Natural killer cell (primary cell): ENCODE results near the gene DNAH12. TPM values are rescaled to one million over a fixed set of nuclear protein-coding genes. Genes with fewer than 3 reads are reported as not detected.
A peak's percentile ranks its signal among the peaks of the same experiment; 100 is the strongest.

ENCODE experiments used
- ATAC-seq, 3 donors: fragments of 150-1000 bp in 2 of 3; fragments of 200-7000 bp in 1 of 3; cut with Tn5 transposase; 1 replicate in 1 of 3; 2 replicates in 2 of 3; pipeline ENCODE4 v1.10.0; 2021; ENCODE audit warnings: mild to moderate bottlenecking in 2 of 3, moderate library complexity in 2 of 3
- DNase-seq, 2 donors: peaks; one replicate each; pipeline versions ENCODE4 v3.0.0 to v3.0.0-alpha.2; 2013 to 2021; ENCODE audit warnings: mixed read lengths in 1 of 2
- H3K27ac ChIP-seq: one replicate; pipeline ENCODE4 v1.5.1; 2013; ENCODE audit warnings: mild to moderate bottlenecking, low read length
- H3K27me3 ChIP-seq: one replicate; pipeline ENCODE4 v1.6.1; 2013; ENCODE audit warnings: low read length; ENCODE audit not compliant: control insufficient read depth, insufficient read depth
- H3K36me3 ChIP-seq: one replicate; pipeline ENCODE4 v1.6.1; 2013; ENCODE audit warnings: low read length; ENCODE audit not compliant: control insufficient read depth, insufficient read depth
- H3K4me1 ChIP-seq: one replicate; pipeline ENCODE4 v1.6.1; 2013; ENCODE audit warnings: low read length; ENCODE audit not compliant: control insufficient read depth, insufficient read depth
- H3K4me3 ChIP-seq: one replicate; pipeline ENCODE4 v1.5.1; 2013; ENCODE audit warnings: low read length
- H3K9me3 ChIP-seq: one replicate; pipeline ENCODE4 v1.6.1; 2013; ENCODE audit warnings: low read length; ENCODE audit not compliant: control insufficient read depth, insufficient read depth
- H3K27ac Mint-ChIP-seq, 2 donors: one replicate each; pipeline ENCODE4 v1.8.0; 2022; ENCODE audit warnings: mild to moderate bottlenecking in 2 of 2, mixed read lengths in 2 of 2, moderate library complexity in 1 of 2
- H3K27me3 Mint-ChIP-seq, 2 donors: one replicate each; pipeline ENCODE4 v1.8.0; 2022; ENCODE audit warnings: low read depth in 2 of 2, mixed read lengths in 2 of 2
- H3K36me3 Mint-ChIP-seq: one replicate; pipeline ENCODE4 v1.8.0; 2022; ENCODE audit warnings: mixed read lengths
- H3K4me1 Mint-ChIP-seq, 2 donors: one replicate each; pipeline ENCODE4 v1.8.0; 2022; ENCODE audit warnings: mixed read lengths in 2 of 2
- H3K4me3 Mint-ChIP-seq: one replicate; pipeline ENCODE4 v1.8.0; 2022; ENCODE audit warnings: mild to moderate bottlenecking, moderate library complexity, mixed read lengths
- H3K9me3 Mint-ChIP-seq, 2 donors: one replicate each; pipeline ENCODE4 v1.8.0; 2022; ENCODE audit warnings: mixed read lengths in 2 of 2
- WGBS: methylation state at CpG from one replicate; pipeline ENCODE4 v1.1.7; 2013; ENCODE audit warnings: missing lambda C conversion rate; ENCODE audit not compliant: insufficient coverage; 5-methylcytosine and 5-hydroxymethylcytosine counted together
- intact Hi-C: fragments of 100-400 bp; cut with micrococcal nuclease; formaldehyde crosslinking; loops from one replicate; pipeline ENCODE4 v1.14.2; 2022
- total RNA-seq, 4 donors: library from RNA; stranded (reverse); fragments of 120-200 nt in 1 of 4; gene quantifications; one replicate each; pipeline versions ENCODE4 v1.2.3 to v1.2.4, GENCODE V29; 2013 to 2022
- TF ChIP-seq, protein P1 (sequence below): fragments of 200-600 bp; IDR thresholded peaks from one replicate; pipeline ENCODE4 v1.8.0; 2022; ENCODE audit warnings: antibody characterized with exemption

DNAH12 gene
- total RNA-seq, 3 donors from 2014 or later (not counting 1 experiment from before 2014, with no cell fraction given), result 0.11 to 0.30 (median 0.21) TPM

DNA sequence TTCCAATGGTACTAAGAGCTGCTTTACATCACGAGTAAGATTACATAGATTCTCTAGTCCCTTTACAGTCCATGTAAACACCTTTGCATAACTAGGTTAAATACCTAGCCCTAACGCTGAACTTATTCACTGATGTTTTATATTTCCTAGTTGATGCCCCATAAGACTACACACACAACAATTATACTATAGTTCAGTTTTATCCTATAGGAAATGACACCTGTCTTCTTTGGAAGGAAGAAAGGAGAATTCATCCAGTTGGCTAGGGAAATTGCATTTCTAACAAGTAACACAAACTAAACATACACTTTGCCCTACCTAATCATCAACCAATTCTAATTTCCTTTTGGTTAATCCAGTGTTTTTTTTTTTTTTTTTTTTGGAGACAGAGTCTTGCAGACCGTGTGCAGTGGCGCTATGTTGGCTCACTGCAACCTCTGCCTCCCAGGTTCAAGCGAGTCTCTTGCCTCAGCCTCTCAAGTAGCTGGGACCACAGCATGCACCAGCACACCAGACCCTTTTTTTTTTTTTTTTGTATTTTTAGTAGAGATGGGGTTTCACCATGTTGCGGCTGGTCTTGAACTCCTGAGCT lies 25.8 kb upstream of the DNAH12 start:
- H3K9me3 Mint-ChIP-seq, result no peaks in the 10 kb centered on the region
- ATAC-seq, result no peak
- Histone ChIP-seq H3K4me1 (no peaks in the 10 kb centered on the region), H3K27ac (no peak overlapping the region), H3K27me3 (no peaks in the 10 kb centered on the region), H3K36me3 (peaks cover 55% of the 10 kb centered on the region), H3K9me3 (no peaks in the 10 kb centered on the region), H3K4me3 (no peak overlapping the region)
- H3K36me3 Mint-ChIP-seq, result no peaks in the 10 kb centered on the region
- no peaks in the 10 kb centered on the region for H3K4me1 Mint-ChIP-seq
- DNase-seq, result no peak
- no peak overlapping the region for H3K4me3 Mint-ChIP-seq
- no peaks in the 10 kb centered on the region for H3K27me3 Mint-ChIP-seq
- WGBS, result 92% methylated on average over 4 of the region's 6 CpGs
- intact Hi-C loops, result no loop called here
- TF ChIP-seq, protein P1, sequence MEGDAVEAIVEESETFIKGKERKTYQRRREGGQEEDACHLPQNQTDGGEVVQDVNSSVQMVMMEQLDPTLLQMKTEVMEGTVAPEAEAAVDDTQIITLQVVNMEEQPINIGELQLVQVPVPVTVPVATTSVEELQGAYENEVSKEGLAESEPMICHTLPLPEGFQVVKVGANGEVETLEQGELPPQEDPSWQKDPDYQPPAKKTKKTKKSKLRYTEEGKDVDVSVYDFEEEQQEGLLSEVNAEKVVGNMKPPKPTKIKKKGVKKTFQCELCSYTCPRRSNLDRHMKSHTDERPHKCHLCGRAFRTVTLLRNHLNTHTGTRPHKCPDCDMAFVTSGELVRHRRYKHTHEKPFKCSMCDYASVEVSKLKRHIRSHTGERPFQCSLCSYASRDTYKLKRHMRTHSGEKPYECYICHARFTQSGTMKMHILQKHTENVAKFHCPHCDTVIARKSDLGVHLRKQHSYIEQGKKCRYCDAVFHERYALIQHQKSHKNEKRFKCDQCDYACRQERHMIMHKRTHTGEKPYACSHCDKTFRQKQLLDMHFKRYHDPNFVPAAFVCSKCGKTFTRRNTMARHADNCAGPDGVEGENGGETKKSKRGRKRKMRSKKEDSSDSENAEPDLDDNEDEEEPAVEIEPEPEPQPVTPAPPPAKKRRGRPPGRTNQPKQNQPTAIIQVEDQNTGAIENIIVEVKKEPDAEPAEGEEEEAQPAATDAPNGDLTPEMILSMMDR, result no peak
- no peak overlapping the region for H3K27ac Mint-ChIP-seq

DNA sequence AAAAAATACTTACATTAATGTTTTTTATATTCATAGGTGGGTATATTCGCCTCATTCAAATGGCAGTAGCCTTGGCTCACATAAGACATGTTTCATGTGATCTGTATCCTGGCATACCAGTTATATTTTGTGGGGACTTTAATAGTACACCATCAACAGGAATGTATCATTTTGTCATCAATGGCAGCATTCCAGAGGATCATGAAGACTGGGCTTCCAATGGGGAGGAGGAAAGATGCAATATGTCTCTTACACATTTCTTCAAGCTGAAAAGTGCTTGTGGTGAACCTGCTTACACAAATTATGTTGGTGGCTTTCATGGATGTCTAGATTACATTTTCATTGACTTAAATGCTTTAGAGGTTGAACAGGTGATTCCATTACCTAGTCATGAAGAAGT lies 15.4 kb upstream of the DNAH12 start:
- DNase-seq, result no peak
- intact Hi-C loops, result loop anchor here (5.0 kb wide), 2 partner anchors 118 to 133 kb away; partner anchors contain the start of gene DENND6A
- TF ChIP-seq, protein P1, result no peak
- ATAC-seq, result no peak
- Mint-ChIP-seq H3K9me3 (no peaks in the 10 kb centered on the region), H3K27ac (peak overlapping the region; percentile 14 to 54), H3K36me3 (no peaks in the 10 kb centered on the region), H3K4me3 (peak overlapping the region; percentile 9), H3K27me3 (no peaks in the 10 kb centered on the region), H3K4me1 (peaks cover 45 to 47% of the 10 kb centered on the region in 2 donors)
- Histone ChIP-seq H3K4me1 (peaks cover 33% of the 10 kb centered on the region), H3K36me3 (peaks cover 29% of the 10 kb centered on the region), H3K9me3 (no peaks in the 10 kb centered on the region), H3K27me3 (no peaks in the 10 kb centered on the region), H3K27ac (no peak overlapping the region), H3K4me3 (no peak overlapping the region)
- no CpG with 5 or more reads among the region's 1 CpG for WGBS

DNA sequence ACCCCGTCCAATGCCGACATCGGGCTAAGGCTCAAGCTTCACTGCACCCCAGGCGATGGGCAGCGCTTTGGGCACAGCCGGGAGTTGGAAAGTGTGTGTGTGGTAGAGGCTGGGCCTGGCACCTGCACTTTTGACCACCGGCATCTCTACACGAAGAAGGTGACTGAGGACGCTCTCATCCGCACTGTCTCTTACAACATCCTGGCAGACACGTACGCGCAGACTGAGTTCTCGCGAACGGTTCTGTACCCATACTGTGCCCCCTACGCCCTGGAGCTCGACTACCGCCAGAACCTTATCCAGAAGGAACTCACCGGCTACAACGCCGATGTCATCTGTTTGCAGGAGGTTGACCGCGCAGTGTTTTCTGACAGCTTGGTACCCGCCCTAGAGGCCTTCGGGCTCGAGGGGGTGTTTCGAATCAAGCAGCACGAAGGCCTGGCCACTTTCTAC lies 13.0 kb upstream of the DNAH12 start:
- TF ChIP-seq, protein P1, result no peak
- DNase-seq (peak; percentile 45 to 61), ATAC-seq (peak; percentile 48 to 67 (median 48))
- Histone ChIP-seq H3K27me3 (no peaks in the 10 kb centered on the region), H3K4me3 (peak overlapping the region; percentile 76), H3K27ac (peak overlapping the region; percentile 94), H3K4me1 (peaks cover 33% of the 10 kb centered on the region), H3K36me3 (peaks cover 22% of the 10 kb centered on the region), H3K9me3 (no peaks in the 10 kb centered on the region)
- H3K27me3 Mint-ChIP-seq, result no peaks in the 10 kb centered on the region
- intact Hi-C loops, result loop anchor here (5.0 kb wide), 2 partner anchors 120 to 135 kb away; partner anchors contain the start of gene DENND6A
- no peaks in the 10 kb centered on the region for H3K36me3 Mint-ChIP-seq
- H3K4me1 Mint-ChIP-seq, result peaks cover 45 to 47% of the 10 kb centered on the region in 2 donors
- H3K4me3 Mint-ChIP-seq, result peak overlapping the region; percentile 90
- WGBS, result 1% methylated on average over 29 of the region's 29 CpGs
- H3K9me3 Mint-ChIP-seq, result no peaks in the 10 kb centered on the region
- peak overlapping the region; percentile 93 to 94 for H3K27ac Mint-ChIP-seq
